ENCODE measurements around the gene SNTG2. TPM values are rescaled to one million over a fixed set of nuclear protein-coding genes. Genes with fewer than 3 reads are reported as not detected.
"Not testable (repeated sequence)": the region's sequence is repeated elsewhere in the genome, so short reads cannot be mapped to it uniquely, and the experiment has no call there.

The SNTG2 gene
- polyA plus RNA-seq, 3 donors, result not detected

DNA sequence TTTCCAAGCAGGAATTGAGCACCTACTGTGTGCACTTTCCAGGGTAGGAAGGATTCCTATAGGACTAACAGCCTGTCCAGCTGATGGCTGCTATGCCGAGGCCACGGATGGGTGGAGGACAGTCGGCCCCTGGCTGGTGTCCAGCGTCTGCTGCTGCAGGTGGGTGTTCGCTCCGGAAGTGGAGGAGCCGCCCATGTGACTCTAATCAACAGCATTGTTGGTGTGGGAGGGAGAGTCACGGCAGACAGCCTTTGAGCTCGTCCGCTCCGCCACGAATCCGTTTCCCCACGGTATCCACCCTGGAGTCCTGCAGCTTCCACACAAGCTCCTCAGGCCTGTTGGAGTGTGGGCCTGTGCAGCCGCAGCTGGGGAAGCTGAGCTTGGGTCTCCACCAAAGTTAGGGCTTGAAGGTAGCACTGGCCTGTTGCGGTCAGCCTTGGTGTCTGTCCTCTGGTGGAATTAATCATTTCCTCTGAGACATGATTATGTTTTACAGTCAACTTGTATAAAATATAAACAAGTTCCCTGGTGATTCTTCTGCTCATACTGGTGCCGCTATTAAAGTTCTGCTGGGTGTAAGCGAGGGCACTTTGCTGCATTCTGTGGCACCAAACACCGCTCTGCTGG, 276.7 kb downstream of the SNTG2 start:
- 95% methylated on average over 18 of the region's 19 CpGs for WGBS (ENCODE audit: insufficient coverage)

DNA sequence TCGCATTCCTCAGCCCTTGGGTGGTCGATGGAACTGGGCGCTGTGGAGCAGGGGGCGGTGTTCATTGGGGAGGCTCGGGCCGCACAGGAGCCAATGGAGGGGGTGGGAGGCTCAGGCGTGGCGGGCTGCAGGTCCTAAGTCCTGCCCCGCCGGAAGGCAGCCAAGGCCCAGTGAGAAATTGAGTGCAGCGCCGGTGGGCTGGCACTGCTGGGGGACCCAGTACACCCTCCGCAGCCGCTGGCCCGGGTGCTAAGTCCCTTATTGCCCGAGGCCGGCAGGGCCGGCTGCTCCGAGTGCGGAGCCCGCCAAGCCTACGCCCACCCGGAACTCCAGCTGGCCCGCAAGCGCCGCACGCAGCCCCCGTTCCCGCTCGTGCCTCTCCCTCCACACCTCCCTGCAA, 278.9 kb downstream of the SNTG2 start:
- H3K36me3 Mint-ChIP-seq; H3K27me3 ChIP-seq (ENCODE audit: control insufficient read depth in 2 of 2, insufficient read depth in 2 of 2, low read length in 2 of 2); H4K20me1 ChIP-seq (ENCODE audit: insufficient read depth, low read length); H3K36me3 ChIP-seq (replicated peaks in 1 of 2; ENCODE audit: control insufficient read depth in 1 of 2, insufficient read depth in 2 of 2, low read length in 2 of 2); H3K4me2 ChIP-seq (replicated peaks; ENCODE audit: extremely low read depth, low read length, poor library complexity, severe bottlenecking); H3K4me3 Mint-ChIP-seq; H3K79me2 ChIP-seq (ENCODE audit: insufficient read depth, low read length); H3K27me3 Mint-ChIP-seq (ENCODE audit: low read depth in 3 of 3); H3K27ac Mint-ChIP-seq; DNase-seq; H3K4me1 ChIP-seq (ENCODE audit: control insufficient read depth in 1 of 2, insufficient read depth in 2 of 2, low read length in 2 of 2); H3K4me3 ChIP-seq (replicated peaks in 1 of 3; ENCODE audit: low read depth in 2 of 3, low read length in 3 of 3); H3K27ac ChIP-seq (ENCODE audit: low read depth in 1 of 2, low read length in 2 of 2); intact Hi-C loops (cut with micrococcal nuclease); H3K9ac ChIP-seq (ENCODE audit: insufficient read depth, low read length, poor library complexity, severe bottlenecking); H2AFZ ChIP-seq (ENCODE audit: insufficient read depth, low read depth, low read length, poor library complexity, severe bottlenecking); H3K4me1 Mint-ChIP-seq: not testable (repeated sequence)
- 95% methylated on average over 20 of the region's 30 CpGs for WGBS (ENCODE audit: insufficient coverage)
- peaks cover 0 to 11% of the 10 kb centered on the region in 2 donors for H3K9me3 ChIP-seq (replicated peaks in 1 of 2; ENCODE audit: control insufficient read depth in 1 of 2, insufficient read depth in 1 of 2, low read length in 2 of 2)
- peaks cover 2 to 10% (median 5%) of the 10 kb centered on the region in 7 donors for H3K9me3 Mint-ChIP-seq

More for the DNA sequence above, 276.7 kb downstream of the SNTG2 start:
- Histone ChIP-seq H3K79me2 (ENCODE audit: insufficient read depth, low read length) (no peaks in the 10 kb centered on the region), H3K27ac (ENCODE audit: low read depth in 1 of 2, low read length in 2 of 2) (no peak overlapping the region), H2AFZ (ENCODE audit: insufficient read depth, low read depth, low read length, poor library complexity, severe bottlenecking) (no peak overlapping the region), H3K27me3 (ENCODE audit: control insufficient read depth in 2 of 2, insufficient read depth in 2 of 2, low read length in 2 of 2) (no peaks in the 10 kb centered on the region), H3K4me3 (replicated peaks in 1 of 3; ENCODE audit: low read depth in 2 of 3, low read length in 3 of 3) (no peak overlapping the region), H3K4me1 (ENCODE audit: control insufficient read depth in 1 of 2, insufficient read depth in 2 of 2, low read length in 2 of 2) (no peaks in the 10 kb centered on the region), H3K36me3 (replicated peaks in 1 of 2; ENCODE audit: control insufficient read depth in 1 of 2, insufficient read depth in 2 of 2, low read length in 2 of 2) (no peaks in the 10 kb centered on the region), H4K20me1 (ENCODE audit: insufficient read depth, low read length) (no peaks in the 10 kb centered on the region), H3K9ac (ENCODE audit: insufficient read depth, low read length, poor library complexity, severe bottlenecking) (no peak overlapping the region), H3K9me3 (replicated peaks in 1 of 2; ENCODE audit: control insufficient read depth in 1 of 2, insufficient read depth in 1 of 2, low read length in 2 of 2) (peaks cover 0 to 11% of the 10 kb centered on the region in 2 donors), H3K4me2 (replicated peaks; ENCODE audit: extremely low read depth, low read length, poor library complexity, severe bottlenecking) (no peak overlapping the region)
- Mint-ChIP-seq H3K36me3 (no peaks in the 10 kb centered on the region), H3K27ac (no peak overlapping the region), H3K27me3 (ENCODE audit: low read depth in 3 of 3) (peaks cover 0 to 5% (median 0%) of the 10 kb centered on the region in 3 donors), H3K9me3 (peaks cover 2 to 10% (median 5%) of the 10 kb centered on the region in 7 donors), H3K4me3 (no peak overlapping the region), H3K4me1 (no peaks in the 10 kb centered on the region)
- TF ChIP-seq, protein P1, sequence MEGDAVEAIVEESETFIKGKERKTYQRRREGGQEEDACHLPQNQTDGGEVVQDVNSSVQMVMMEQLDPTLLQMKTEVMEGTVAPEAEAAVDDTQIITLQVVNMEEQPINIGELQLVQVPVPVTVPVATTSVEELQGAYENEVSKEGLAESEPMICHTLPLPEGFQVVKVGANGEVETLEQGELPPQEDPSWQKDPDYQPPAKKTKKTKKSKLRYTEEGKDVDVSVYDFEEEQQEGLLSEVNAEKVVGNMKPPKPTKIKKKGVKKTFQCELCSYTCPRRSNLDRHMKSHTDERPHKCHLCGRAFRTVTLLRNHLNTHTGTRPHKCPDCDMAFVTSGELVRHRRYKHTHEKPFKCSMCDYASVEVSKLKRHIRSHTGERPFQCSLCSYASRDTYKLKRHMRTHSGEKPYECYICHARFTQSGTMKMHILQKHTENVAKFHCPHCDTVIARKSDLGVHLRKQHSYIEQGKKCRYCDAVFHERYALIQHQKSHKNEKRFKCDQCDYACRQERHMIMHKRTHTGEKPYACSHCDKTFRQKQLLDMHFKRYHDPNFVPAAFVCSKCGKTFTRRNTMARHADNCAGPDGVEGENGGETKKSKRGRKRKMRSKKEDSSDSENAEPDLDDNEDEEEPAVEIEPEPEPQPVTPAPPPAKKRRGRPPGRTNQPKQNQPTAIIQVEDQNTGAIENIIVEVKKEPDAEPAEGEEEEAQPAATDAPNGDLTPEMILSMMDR (IDR thresholded peaks at IDR 0.05), result no peak
- no peak for DNase-seq
- intact Hi-C loops (cut with micrococcal nuclease), result no loop called here

Measured in CD14-positive monocyte (primary cell).